NCI-H1436 treated with DMSO at 0.1 percent for 48 hours (cell line): ENCODE results near the gene FAM118B.
"Not testable (repeated sequence)": the region's sequence is repeated elsewhere in the genome, so short reads cannot be mapped to it uniquely, and the experiment has no call there.

Experiments used
- DNase-seq: peaks from one replicate; lab custom pipeline; 2025; lab: John Stamatoyannopoulos, UW

Gene FAM118B

GRCh38 chr11:126277322-126277721 lies 65.7 kb downstream of the FAM118B start:
- no peak for DNase-seq

- DNase-seq, result no peak
These were observed 66.2 kb downstream of the FAM118B start for GRCh38 chr11:126277780-126278179.

GRCh38 chr11:126279191-126279590 lies 67.6 kb downstream of the FAM118B start:
- DNase-seq, result no peak

- no peak for DNase-seq
These were observed 69.0 kb downstream of the FAM118B start for GRCh38 chr11:126280595-126280994.

GRCh38 chr11:126281245-126281644 lies 69.7 kb downstream of the FAM118B start:
- DNase-seq, result no peak

GRCh38 chr11:126281666-126282175 lies 70.1 kb downstream of the FAM118B start:
- DNase-seq, result no peak

GRCh38 chr11:126282361-126282735 lies 70.8 kb downstream of the FAM118B start:
- DNase-seq, result no peak

- no peak for DNase-seq
These were observed 71.4 kb downstream of the FAM118B start, which contains the start of gene TIRAP for GRCh38 chr11:126282736-126283591. Gene TIRAP, plus strand, starts transcription at chr11:126283093. Its CDS starts 7,802 bp downstream, at chr11:126290895.

GRCh38 chr11:126284829-126285228 lies 73.2 kb downstream of the FAM118B start:
- peak; percentile 41 for DNase-seq

GRCh38 chr11:126288237-126288636 lies 76.7 kb downstream of the FAM118B start:
- DNase-seq, result no peak

- no peak for DNase-seq
These were observed 79.3 kb downstream of the FAM118B start for GRCh38 chr11:126290887-126291286.

- DNase-seq, result no peak
These were observed 82.1 kb downstream of the FAM118B start for GRCh38 chr11:126293726-126294125.

- no peak for DNase-seq
These were observed 85.4 kb downstream of the FAM118B start for GRCh38 chr11:126297004-126297403.

GRCh38 chr11:126303623-126304456 lies 92.3 kb downstream of the FAM118B start, which contains the start of gene DCPS:
Gene DCPS, plus strand, starts transcription at chr11:126304060. Its CDS starts 21 bp downstream, at chr11:126304081.
- DNase-seq, result peak; percentile 63

GRCh38 chr11:126304457-126305075 lies 93.0 kb downstream of the FAM118B start:
- DNase-seq, result no peak

- DNase-seq, result no peak
These were observed 94.1 kb downstream of the FAM118B start for GRCh38 chr11:126305699-126306098.

- DNase-seq, result no peak
These were observed 96.1 kb downstream of the FAM118B start for GRCh38 chr11:126307706-126308105.

GRCh38 chr11:126308271-126308671 lies 96.7 kb downstream of the FAM118B start:
- DNase-seq, result no peak

GRCh38 chr11:126308771-126309170 lies 97.2 kb downstream of the FAM118B start:
- not testable (repeated sequence) for DNase-seq

GRCh38 chr11:126310200-126310991 lies 98.8 kb downstream of the FAM118B start:
- DNase-seq, result no peak

GRCh38 chr11:126310992-126311310 lies 99.4 kb downstream of the FAM118B start:
- DNase-seq, result no peak
